Central memory CD4-positive, alpha-beta T cell (primary cell): ENCODE measurements around the gene TBX15.

ENCODE experiments used
- DNase-seq: peaks from one replicate; pipeline ENCODE4 v3.0.0; 2022

The TBX15 gene

GRCh38 chr1:118878661-118879060, 109.5 kb downstream of the TBX15 start:
- no peak for DNase-seq

DNA sequence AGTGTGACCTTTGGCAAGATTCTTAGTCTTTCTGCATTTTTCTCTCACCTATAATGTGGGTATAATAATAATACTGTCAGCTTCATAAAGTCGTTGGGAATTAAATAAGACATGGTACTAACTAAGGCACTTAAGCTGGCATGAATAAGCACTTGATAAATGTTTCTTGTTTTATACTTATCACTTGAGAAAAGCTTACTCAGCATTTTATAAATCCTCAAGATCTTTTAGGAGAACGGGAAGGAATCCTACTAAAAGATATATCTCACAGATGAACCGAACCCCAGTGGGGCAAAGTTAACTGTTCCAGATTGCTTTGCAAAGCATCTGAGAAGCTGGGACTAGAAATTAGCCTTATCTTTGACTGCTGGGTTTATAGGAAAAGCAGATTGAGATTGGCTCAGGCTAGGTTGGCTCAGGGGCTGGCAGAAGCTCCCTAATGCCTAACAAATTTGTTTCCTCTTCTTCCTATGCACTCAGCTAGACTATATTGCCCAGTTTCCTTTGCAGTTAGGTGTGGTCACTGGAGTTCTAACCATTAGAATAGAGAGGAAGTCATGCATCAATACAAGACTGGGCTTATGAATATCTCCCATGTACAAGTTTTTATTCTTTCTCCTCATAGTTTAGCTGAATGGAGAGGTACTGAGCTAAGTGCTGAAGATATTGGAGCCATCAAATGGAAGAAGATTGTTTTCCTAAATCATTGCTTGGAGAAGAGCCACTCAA, 110.3 kb downstream of the TBX15 start:
- no peak for DNase-seq

DNA sequence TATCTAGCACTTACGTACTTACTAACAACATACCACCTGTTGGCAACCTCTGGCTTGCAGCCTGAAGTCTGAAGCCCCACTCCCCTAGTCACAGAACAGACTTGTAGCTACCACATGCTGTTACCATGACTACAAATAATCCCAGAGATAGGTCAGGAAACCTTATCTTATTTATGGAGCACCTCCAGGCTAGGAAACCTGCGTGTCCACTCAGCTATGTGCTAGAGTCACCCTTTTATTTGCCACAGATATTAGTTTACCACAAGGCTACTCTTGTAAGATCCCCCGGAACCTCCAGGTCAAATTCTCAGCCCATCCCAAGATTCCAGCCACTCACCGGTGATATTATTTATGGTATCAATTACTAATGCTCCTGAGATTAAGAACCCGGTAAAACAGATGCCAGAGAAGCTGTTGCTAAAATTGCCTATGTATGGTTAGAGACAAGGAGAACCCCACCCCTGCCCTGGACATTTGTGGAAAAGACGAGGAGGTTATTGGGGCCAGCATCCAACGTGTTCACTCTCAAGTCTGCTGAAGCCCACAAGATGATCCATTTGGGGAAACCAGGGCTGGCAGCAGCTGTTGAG, 116.5 kb downstream of the TBX15 start:
- DNase-seq = no peak

- DNase-seq = no peak
Measured at GRCh38 chr1:118868387-118868786, 119.8 kb downstream of the TBX15 start.

GRCh38 chr1:118866330-118866729, 121.8 kb downstream of the TBX15 start:
- DNase-seq = no peak

DNA sequence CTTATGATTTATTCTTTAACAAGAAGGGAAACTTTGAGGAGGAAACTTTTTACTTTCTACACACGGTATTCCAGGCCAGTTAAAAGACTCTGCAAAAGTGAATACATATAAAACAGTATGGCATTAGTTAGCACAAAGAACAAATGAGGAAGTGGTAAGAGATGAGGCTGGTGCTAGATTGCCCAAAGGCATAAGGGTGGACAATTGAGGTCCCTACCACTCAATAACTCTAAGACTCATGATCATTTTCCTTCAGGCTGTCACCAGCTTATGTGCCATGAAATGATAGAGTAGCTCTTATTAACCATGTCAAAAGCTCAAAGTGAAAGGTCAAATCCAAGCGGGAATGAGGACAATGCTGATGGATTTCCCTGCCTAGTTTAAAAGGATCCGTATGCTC, 124.5 kb downstream of the TBX15 start:
- DNase-seq = no peak

DNA sequence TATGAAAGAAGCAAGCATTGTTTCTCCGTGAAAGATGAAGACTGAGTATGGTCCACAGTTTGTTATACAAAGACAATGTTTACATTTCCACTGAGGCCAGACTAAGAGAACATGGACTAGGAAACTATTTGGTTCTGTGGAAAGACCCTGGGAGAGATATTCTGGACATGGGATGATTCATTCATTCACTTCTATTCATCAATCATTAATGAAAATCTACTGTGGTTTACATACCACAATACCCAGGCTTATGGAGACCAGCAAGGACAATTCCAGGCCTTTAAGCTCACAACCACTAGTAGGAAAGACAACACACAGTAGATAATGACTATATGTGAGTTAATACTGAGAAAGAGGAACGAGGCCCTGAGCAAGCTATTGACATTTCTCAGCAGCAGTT, 125.4 kb downstream of the TBX15 start:
- no peak for DNase-seq

- no peak for DNase-seq
Measured at GRCh38 chr1:118861216-118861615, 126.9 kb downstream of the TBX15 start.

GRCh38 chr1:118859999-118860398, 128.1 kb downstream of the TBX15 start:
- DNase-seq = no peak

DNA sequence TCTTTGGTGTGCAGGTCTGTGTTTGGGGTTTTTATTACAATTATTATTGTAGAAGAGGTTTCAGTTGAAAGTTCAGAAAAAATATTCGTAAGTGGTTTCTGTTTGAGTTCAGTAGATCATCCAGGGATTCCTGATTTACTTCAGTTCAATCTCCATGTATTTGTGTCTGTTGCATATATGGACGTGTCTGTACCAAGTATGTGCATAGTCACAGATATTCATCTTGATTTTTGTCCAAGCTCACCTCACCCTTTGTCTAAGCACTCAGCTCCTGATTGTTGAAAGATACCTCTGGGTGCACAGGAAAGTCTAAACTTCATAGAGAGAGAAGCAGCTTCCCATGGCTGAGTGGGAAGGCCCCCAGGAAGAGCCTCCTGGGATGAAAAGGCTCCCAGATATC, 141.7 kb downstream of the TBX15 start:
- no peak for DNase-seq

DNA sequence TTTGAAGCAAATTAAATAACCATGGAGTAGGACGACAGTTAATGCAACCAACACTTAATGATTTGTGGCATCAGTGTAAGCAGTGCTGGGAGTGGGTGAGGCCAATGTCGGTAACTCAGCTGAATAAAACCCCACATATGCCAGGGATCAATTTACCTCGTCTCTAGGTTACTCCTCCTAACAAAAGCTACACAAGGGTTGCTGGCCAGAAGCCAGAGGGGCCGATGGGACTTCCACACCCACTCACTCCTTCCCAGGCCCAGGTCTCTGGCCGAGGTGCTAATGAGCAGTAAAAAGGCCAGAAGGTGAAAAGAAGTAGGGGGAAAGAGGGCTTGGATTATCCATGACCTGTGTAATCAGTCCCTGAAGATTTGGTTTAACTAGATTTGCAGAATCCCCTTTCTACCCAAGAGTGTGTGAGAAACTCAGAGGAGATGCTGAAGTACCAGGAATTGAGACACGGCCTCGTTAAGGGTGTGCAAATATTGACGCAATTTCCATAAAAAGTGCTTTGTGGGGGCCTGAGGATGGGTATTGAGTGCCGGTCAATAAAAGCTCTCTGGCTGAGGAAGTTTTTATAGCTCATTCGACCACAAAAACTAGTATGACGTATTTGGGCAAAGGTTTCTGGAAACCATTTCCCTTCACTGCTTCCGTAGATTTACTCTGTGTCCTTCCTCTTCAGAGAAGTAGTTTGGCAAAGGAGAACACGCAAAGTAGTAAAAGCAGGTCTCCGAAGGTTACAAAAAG, 145.5 kb downstream of the TBX15 start:
- DNase-seq = no peak

DNA sequence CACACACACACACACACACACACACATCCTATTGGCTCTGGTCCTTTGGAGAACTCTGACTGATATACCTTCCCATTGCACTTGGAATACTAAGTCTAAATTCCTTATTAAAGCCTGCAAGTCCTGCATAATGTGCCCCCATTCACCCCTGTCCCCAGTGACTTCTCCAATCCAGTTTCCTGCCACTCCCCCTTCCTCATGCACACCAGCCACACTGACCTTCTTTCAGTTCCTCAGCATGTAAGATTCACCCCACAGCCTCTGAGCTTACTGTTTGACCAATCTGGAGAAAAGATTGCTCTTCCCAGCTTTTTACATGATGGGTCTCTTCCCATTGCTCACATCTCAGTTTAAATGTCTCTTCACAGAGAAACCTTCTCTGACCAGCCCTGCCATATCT, 146.6 kb downstream of the TBX15 start:
- no peak for DNase-seq
